Naive B cell (primary cell): Measurements from ENCODE around the gene USP36. TPM values are rescaled to one million over a fixed set of nuclear protein-coding genes. Genes with fewer than 3 reads are reported as not detected.

Source experiments
- ATAC-seq, 2 donors: fragments of 150-1000 bp; cut with Tn5 transposase; 2 replicates each; pipeline ENCODE4 v1.10.0; 2021; ENCODE audit warnings: low read depth in 2 of 2, mild to moderate bottlenecking in 2 of 2, moderate library complexity in 2 of 2
- DNase-seq: peaks from one replicate; pipeline ENCODE4 v3.0.0; 2022
- H3K27ac Mint-ChIP-seq, 6 donors: one replicate each; pipeline ENCODE4 v1.8.0; 2020 to 2022; ENCODE audit warnings: mild to moderate bottlenecking in 6 of 6, mixed read lengths in 6 of 6, moderate library complexity in 5 of 6, inconsistent platforms in 2 of 6
- H3K27me3 Mint-ChIP-seq, 3 donors: one replicate each; pipeline ENCODE4 v1.8.0; 2021 to 2022; ENCODE audit warnings: mixed read lengths in 3 of 3, mild to moderate bottlenecking in 1 of 3
- H3K36me3 Mint-ChIP-seq, 2 donors: one replicate each; pipeline ENCODE4 v1.8.0; 2020 to 2022; ENCODE audit warnings: mixed read lengths in 2 of 2, inconsistent platforms in 1 of 2, mild to moderate bottlenecking in 1 of 2
- H3K4me1 Mint-ChIP-seq, 3 donors: one replicate each; pipeline ENCODE4 v1.8.0; 2020 to 2022; ENCODE audit warnings: mixed read lengths in 3 of 3, inconsistent platforms in 1 of 3, mild to moderate bottlenecking in 1 of 3, moderate library complexity in 1 of 3
- H3K4me3 Mint-ChIP-seq, 8 donors: one replicate each; pipeline ENCODE4 v1.8.0; 2020 to 2022; ENCODE audit warnings: mild to moderate bottlenecking in 8 of 8, mixed read lengths in 8 of 8, moderate library complexity in 8 of 8, inconsistent platforms in 2 of 8
- H3K9me3 Mint-ChIP-seq, 7 donors: one replicate each; pipeline ENCODE4 v1.8.0; 2020 to 2022; ENCODE audit warnings: mixed read lengths in 7 of 7, mild to moderate bottlenecking in 5 of 7, inconsistent platforms in 2 of 7, moderate library complexity in 1 of 7
- polyA plus RNA-seq, 6 donors: library from polyadenylated mRNA; unstranded; fragments of 300-500 nt; fragmentation: Illumina TruSeq; gene quantifications; one replicate each; pipeline ENCODE4 v1.2.3, GENCODE V29; 2021; ENCODE audit warnings: low read depth in 6 of 6

Gene USP36
- polyA plus RNA-seq, 6 donors from 2014 or later, result 14.9 to 37.9 (median 24.5) TPM

- Mint-ChIP-seq H3K4me3 (peak overlapping the region in 3 of 8 donors; percentile 31 to 51 (median 47)), H3K4me1 (peaks cover 6 to 32% (median 27%) of the 10 kb centered on the region in 3 donors)
These were observed 14.9 kb downstream of the USP36 start for GRCh38 chr17:78825696-78826095.

GRCh38 chr17:78824240-78824639 lies 16.4 kb downstream of the USP36 start:
- peaks cover 11 to 36% (median 24%) of the 10 kb centered on the region in 3 donors for H3K4me1 Mint-ChIP-seq
- H3K4me3 Mint-ChIP-seq, result peak overlapping the region in 2 of 8 donors; percentile 23 to 30
- DNase-seq (no peak), ATAC-seq (no peak)
- H3K27ac Mint-ChIP-seq, result peak overlapping the region in 1 of 6 donors; percentile 16
- peaks cover 0 to 1% (median 0%) of the 10 kb centered on the region in 7 donors for H3K9me3 Mint-ChIP-seq
- peaks cover 18 to 58% of the 10 kb centered on the region in 2 donors for H3K36me3 Mint-ChIP-seq
- no peaks in the 10 kb centered on the region for H3K27me3 Mint-ChIP-seq

More at GRCh38 chr17:78825696-78826095, 14.9 kb downstream of the USP36 start:
- no peak for ATAC-seq
- Mint-ChIP-seq H3K27ac (peak overlapping the region in 3 of 6 donors; percentile 70 to 94 (median 82)), H3K36me3 (peaks cover 20 to 61% of the 10 kb centered on the region in 2 donors), H3K27me3 (no peaks in the 10 kb centered on the region), H3K9me3 (peaks cover 0 to 1% (median 0%) of the 10 kb centered on the region in 7 donors)
- DNase-seq, result no peak

- peaks cover 0 to 1% (median 0%) of the 10 kb centered on the region in 7 donors for H3K9me3 Mint-ChIP-seq
- H3K36me3 Mint-ChIP-seq, result peaks cover 26 to 62% of the 10 kb centered on the region in 2 donors
- peak overlapping the region in 1 of 8 donors; percentile 30 for H3K4me3 Mint-ChIP-seq
- H3K27ac Mint-ChIP-seq, result peak overlapping the region in 2 of 6 donors; percentile 52 to 68
- ATAC-seq, result no peak
- H3K4me1 Mint-ChIP-seq, result peaks cover 19 to 44% (median 31%) of the 10 kb centered on the region in 3 donors
- no peak for DNase-seq
- no peaks in the 10 kb centered on the region for H3K27me3 Mint-ChIP-seq
These were observed 17.1 kb downstream of the USP36 start for GRCh38 chr17:78823282-78824046.

- DNase-seq, result no peak
- Mint-ChIP-seq H3K27me3 (no peaks in the 10 kb centered on the region), H3K4me3 (no peak overlapping the region), H3K27ac (peak overlapping the region in 3 of 6 donors; percentile 21 to 88 (median 68)), H3K36me3 (peaks cover 28 to 55% of the 10 kb centered on the region in 2 donors), H3K4me1 (peaks cover 20 to 45% (median 28%) of the 10 kb centered on the region in 3 donors), H3K9me3 (peaks cover 0 to 1% (median 0%) of the 10 kb centered on the region in 7 donors)
- ATAC-seq, result no peak
These were observed 18.1 kb downstream of the USP36 start for GRCh38 chr17:78822552-78822951.

GRCh38 chr17:78821961-78822360 lies 18.7 kb downstream of the USP36 start:
- Mint-ChIP-seq H3K27ac (peak overlapping the region in 1 of 6 donors; percentile 66), H3K4me1 (peaks cover 17 to 40% (median 28%) of the 10 kb centered on the region in 3 donors)
- ATAC-seq, result no peak

GRCh38 chr17:78820841-78821240 lies 19.8 kb downstream of the USP36 start:
- no peak for ATAC-seq
- DNase-seq, result no peak
- no peak overlapping the region for H3K4me3 Mint-ChIP-seq
- H3K27me3 Mint-ChIP-seq, result no peaks in the 10 kb centered on the region
- peaks cover 17 to 37% (median 28%) of the 10 kb centered on the region in 3 donors for H3K4me1 Mint-ChIP-seq
- H3K36me3 Mint-ChIP-seq, result peaks cover 34 to 60% of the 10 kb centered on the region in 2 donors
- peaks cover 0 to 1% (median 0%) of the 10 kb centered on the region in 7 donors for H3K9me3 Mint-ChIP-seq
- H3K27ac Mint-ChIP-seq, result peak overlapping the region in 1 of 6 donors; percentile 83

More at GRCh38 chr17:78821961-78822360, 18.7 kb downstream of the USP36 start:
- Mint-ChIP-seq H3K4me3 (no peak overlapping the region), H3K9me3 (peaks cover 0 to 1% (median 0%) of the 10 kb centered on the region in 7 donors), H3K27me3 (no peaks in the 10 kb centered on the region), H3K36me3 (peaks cover 30 to 55% of the 10 kb centered on the region in 2 donors)
- DNase-seq, result no peak

- no peaks in the 10 kb centered on the region for H3K27me3 Mint-ChIP-seq
- no peaks in the 10 kb centered on the region for H3K9me3 Mint-ChIP-seq
- H3K4me1 Mint-ChIP-seq, result peaks cover 14 to 30% (median 23%) of the 10 kb centered on the region in 3 donors
- peak overlapping the region in 4 of 6 donors; percentile 37 to 83 (median 78) for H3K27ac Mint-ChIP-seq
- peaks cover 29 to 52% of the 10 kb centered on the region in 2 donors for H3K36me3 Mint-ChIP-seq
- DNase-seq (no peak), ATAC-seq (no peak)
- no peak overlapping the region for H3K4me3 Mint-ChIP-seq
These were observed 20.5 kb downstream of the USP36 start for GRCh38 chr17:78819806-78820792.

- peaks cover 23 to 45% of the 10 kb centered on the region in 2 donors for H3K36me3 Mint-ChIP-seq
- peak overlapping the region; percentile 76 to 92 (median 88) for H3K27ac Mint-ChIP-seq
- no peaks in the 10 kb centered on the region for H3K9me3 Mint-ChIP-seq
- peak overlapping the region in 3 of 8 donors; percentile 0 to 25 (median 5) for H3K4me3 Mint-ChIP-seq
- ATAC-seq, result no peak
- no peak for DNase-seq
- peaks cover 14 to 25% (median 23%) of the 10 kb centered on the region in 3 donors for H3K4me1 Mint-ChIP-seq
- H3K27me3 Mint-ChIP-seq, result no peaks in the 10 kb centered on the region
These were observed 21.2 kb downstream of the USP36 start for GRCh38 chr17:78819402-78819801.

GRCh38 chr17:78818932-78819331 lies 21.7 kb downstream of the USP36 start:
- ATAC-seq (peak; percentile 80 to 85), DNase-seq (peak; percentile 32)
- Mint-ChIP-seq H3K27ac (peak overlapping the region; percentile 76 to 92 (median 88)), H3K4me1 (peaks cover 14 to 25% (median 19%) of the 10 kb centered on the region in 3 donors), H3K27me3 (no peaks in the 10 kb centered on the region), H3K9me3 (no peaks in the 10 kb centered on the region), H3K4me3 (peak overlapping the region in 6 of 8 donors; percentile 0 to 48 (median 18)), H3K36me3 (peaks cover 27 to 41% of the 10 kb centered on the region in 2 donors)

- ATAC-seq, result no peak
- Mint-ChIP-seq H3K27me3 (no peaks in the 10 kb centered on the region), H3K4me1 (peaks cover 14 to 22% (median 15%) of the 10 kb centered on the region in 3 donors), H3K9me3 (no peaks in the 10 kb centered on the region), H3K4me3 (peak overlapping the region in 3 of 8 donors; percentile 0 to 25 (median 18)), H3K27ac (peak overlapping the region in 5 of 6 donors; percentile 42 to 89 (median 78)), H3K36me3 (peaks cover 31 to 34% of the 10 kb centered on the region in 2 donors)
- DNase-seq, result no peak
These were observed 22.3 kb downstream of the USP36 start for GRCh38 chr17:78818152-78818846.

- Mint-ChIP-seq H3K36me3 (peaks cover 26 to 38% of the 10 kb centered on the region in 2 donors), H3K27me3 (no peaks in the 10 kb centered on the region), H3K27ac (peak overlapping the region in 1 of 6 donors; percentile 51), H3K4me3 (no peak overlapping the region), H3K9me3 (no peaks in the 10 kb centered on the region), H3K4me1 (peaks cover 11 to 14% (median 14%) of the 10 kb centered on the region in 3 donors)
- DNase-seq (no peak), ATAC-seq (no peak)
These were observed 23.5 kb downstream of the USP36 start for GRCh38 chr17:78817123-78817522.

GRCh38 chr17:78815696-78816095 lies 24.9 kb downstream of the USP36 start:
- peaks cover 11 to 14% (median 14%) of the 10 kb centered on the region in 3 donors for H3K4me1 Mint-ChIP-seq
- no peak for ATAC-seq
- H3K27me3 Mint-ChIP-seq, result no peaks in the 10 kb centered on the region
- no peak overlapping the region for H3K27ac Mint-ChIP-seq
- DNase-seq, result no peak
- no peaks in the 10 kb centered on the region for H3K9me3 Mint-ChIP-seq
- no peak overlapping the region for H3K4me3 Mint-ChIP-seq
- H3K36me3 Mint-ChIP-seq, result peaks cover 26 to 38% of the 10 kb centered on the region in 2 donors
